ENCODE results near the gene SNTN.

SNTN gene

DNA sequence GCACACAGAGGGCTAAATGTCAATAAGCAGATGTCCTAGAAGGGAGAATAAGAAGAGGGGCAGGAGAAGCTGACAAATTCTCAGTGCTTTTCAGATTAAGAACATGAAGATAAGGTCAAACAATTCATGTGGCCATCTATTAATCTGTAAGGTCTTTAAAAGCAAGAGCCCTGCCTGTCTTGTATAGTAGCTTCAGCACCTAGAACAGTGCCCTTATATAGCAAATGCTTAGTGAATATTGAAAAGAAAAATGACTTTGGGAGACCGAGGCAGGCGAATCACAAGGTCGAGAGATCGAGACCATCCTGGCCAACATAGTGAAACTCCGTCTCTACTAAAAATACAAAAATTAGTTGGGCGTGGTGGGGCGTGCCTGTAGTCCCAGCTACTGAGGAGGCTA lies 18.1 kb downstream of the SNTN start:
- TF ChIP-seq, protein P1, sequence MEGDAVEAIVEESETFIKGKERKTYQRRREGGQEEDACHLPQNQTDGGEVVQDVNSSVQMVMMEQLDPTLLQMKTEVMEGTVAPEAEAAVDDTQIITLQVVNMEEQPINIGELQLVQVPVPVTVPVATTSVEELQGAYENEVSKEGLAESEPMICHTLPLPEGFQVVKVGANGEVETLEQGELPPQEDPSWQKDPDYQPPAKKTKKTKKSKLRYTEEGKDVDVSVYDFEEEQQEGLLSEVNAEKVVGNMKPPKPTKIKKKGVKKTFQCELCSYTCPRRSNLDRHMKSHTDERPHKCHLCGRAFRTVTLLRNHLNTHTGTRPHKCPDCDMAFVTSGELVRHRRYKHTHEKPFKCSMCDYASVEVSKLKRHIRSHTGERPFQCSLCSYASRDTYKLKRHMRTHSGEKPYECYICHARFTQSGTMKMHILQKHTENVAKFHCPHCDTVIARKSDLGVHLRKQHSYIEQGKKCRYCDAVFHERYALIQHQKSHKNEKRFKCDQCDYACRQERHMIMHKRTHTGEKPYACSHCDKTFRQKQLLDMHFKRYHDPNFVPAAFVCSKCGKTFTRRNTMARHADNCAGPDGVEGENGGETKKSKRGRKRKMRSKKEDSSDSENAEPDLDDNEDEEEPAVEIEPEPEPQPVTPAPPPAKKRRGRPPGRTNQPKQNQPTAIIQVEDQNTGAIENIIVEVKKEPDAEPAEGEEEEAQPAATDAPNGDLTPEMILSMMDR (conservative IDR thresholded peaks at IDR 0.05), result no peak
- TF ChIP-seq ZFX (IDR thresholded peaks at IDR 0.05), result no peak
- no peak overlapping the region for H3K27ac ChIP-seq

DNA sequence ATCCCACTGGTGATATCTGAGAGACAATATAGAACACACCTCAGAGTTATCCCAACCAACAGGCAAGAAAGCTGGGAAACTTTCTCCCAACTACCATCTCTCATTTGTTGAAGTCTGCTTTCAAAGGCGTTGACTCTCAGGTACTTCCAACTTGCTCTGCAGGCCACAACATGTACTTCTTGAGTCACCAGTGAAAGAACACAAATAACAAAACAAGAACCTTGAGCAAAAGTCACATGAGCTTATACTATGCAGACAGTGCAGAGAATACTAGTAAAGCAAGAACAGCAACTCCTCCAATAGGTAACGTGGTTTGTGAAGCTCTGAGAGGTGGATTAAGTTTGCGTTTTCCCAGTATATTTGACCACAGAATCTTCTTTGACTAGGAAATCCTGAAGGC lies 20.6 kb downstream of the SNTN start:
- TF ChIP-seq, protein P1 (conservative IDR thresholded peaks at IDR 0.05), result no peak
- no peak for TF ChIP-seq ZFX (IDR thresholded peaks at IDR 0.05)
- no peak overlapping the region for H3K27ac ChIP-seq

DNA sequence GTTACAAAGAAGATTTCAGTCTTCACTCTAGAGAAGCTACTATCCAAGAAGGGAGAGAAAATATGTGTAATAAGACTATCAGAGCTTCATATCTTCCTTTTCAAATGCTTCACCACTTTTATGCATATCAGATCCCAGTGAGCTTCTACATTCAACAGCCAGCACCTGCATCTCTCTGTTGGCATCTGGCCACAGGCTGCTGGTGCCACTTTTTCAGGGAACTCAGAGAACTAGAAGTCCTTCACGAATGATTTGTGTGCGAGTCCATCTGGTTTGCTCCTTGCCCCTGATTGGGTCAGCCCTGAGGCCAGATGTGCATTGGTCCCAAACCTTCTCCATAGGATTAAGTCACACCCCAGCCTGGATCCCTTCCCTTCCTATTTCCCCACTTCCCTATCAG lies 22.1 kb downstream of the SNTN start:
- no peak overlapping the region for H3K27ac ChIP-seq
- TF ChIP-seq, protein P1 (conservative IDR thresholded peaks at IDR 0.05), result no peak
- TF ChIP-seq ZFX (IDR thresholded peaks at IDR 0.05), result no peak

DNA sequence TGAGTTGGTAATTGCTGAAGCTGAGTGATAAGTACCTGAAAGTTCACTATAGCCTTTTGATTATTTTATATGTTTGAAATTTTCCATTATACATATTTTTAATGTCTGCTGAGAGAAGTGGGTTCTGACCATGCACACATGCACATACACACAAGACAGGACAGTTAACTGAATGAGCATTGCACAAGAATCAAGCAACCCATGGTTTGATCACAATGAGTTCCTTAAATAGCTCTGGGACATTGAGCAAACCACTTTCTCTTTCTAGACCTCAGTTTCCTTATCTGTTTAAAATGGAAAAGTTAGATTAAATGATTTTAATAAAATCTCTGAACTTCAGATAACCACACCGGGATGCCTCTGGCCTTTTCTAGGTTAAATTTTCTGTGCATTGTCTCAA lies 26.7 kb downstream of the SNTN start:
- H3K27ac ChIP-seq, result no peak overlapping the region
- TF ChIP-seq, protein P1 (conservative IDR thresholded peaks at IDR 0.05), result no peak
- TF ChIP-seq ZFX (IDR thresholded peaks at IDR 0.05), result no peak

DNA sequence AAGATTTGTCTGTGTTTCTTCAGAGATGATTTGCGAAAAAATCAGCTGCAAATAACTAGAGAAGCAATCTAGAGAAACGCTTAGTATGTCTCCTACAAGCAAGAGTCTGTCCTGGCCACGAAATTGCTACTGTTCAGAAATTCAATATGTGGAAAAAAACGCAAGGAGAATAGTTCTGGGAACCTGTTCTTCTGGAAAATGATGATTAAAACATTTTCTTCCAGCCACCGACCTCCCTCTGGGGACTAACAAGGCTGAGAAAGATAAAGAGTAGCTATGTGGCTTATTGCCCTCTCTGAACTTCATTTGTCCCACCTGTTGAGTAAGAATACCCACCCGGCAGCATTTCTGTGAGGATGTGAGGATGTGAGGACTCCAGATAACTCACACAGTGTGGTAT lies 31.6 kb downstream of the SNTN start:
- H3K27ac ChIP-seq, result no peak overlapping the region
- TF ChIP-seq ZFX (IDR thresholded peaks at IDR 0.05), result no peak

- TF ChIP-seq ZFX (IDR thresholded peaks at IDR 0.05), result no peak
- TF ChIP-seq, protein P1 (conservative IDR thresholded peaks at IDR 0.05), result no peak
- H3K27ac ChIP-seq, result no peak overlapping the region
Measured at GRCh38 chr3:63685340-63685739, 32.9 kb downstream of the SNTN start.

GRCh38 chr3:63687278-63688225 lies 35.1 kb downstream of the SNTN start:
- no peak overlapping the region for H3K27ac ChIP-seq

More at GRCh38 chr3:63687278-63688225, 35.1 kb downstream of the SNTN start:
- no peak for TF ChIP-seq ZFX (IDR thresholded peaks at IDR 0.05)
- TF ChIP-seq, protein P1 (conservative IDR thresholded peaks at IDR 0.05), result no peak

Measured in C4-2B (cell line).